Activated CD4-positive, alpha-beta T cell treated with anti-CD3 and anti-CD28 coated beads, Interleukin-10, Interleukin-2, amounts not matched to agents 100 ng/mL and 50 ng/mL, durations not matched to agents 16 hours and 8 hours (primary cell): ENCODE measurements around the gene RPTOR.

Experiments
- DNase-seq: peaks from one replicate; pipeline ENCODE4 v3.0.0-alpha.2; 2020

Gene RPTOR

GRCh38 chr17:80924807-80925610 is 380.4 kb downstream of the RPTOR start:
- no peak for DNase-seq

GRCh38 chr17:80925688-80926335 is 381.2 kb downstream of the RPTOR start:
- no peak for DNase-seq

GRCh38 chr17:80926591-80927250 is 382.1 kb downstream of the RPTOR start:
- DNase-seq = no peak

GRCh38 chr17:80927791-80928216 is 383.2 kb downstream of the RPTOR start:
- DNase-seq = no peak

GRCh38 chr17:80929449-80929848 is 384.8 kb downstream of the RPTOR start:
- DNase-seq = no peak

GRCh38 chr17:80930335-80931279 is 386.0 kb downstream of the RPTOR start:
- DNase-seq = no peak

GRCh38 chr17:80931421-80932265 is 387.0 kb downstream of the RPTOR start:
- DNase-seq = no peak

- no peak for DNase-seq
These were observed 390.9 kb downstream of the RPTOR start for GRCh38 chr17:80935526-80935925.

- DNase-seq = no peak
These were observed 391.6 kb downstream of the RPTOR start for GRCh38 chr17:80936218-80936617.

- DNase-seq = no peak
These were observed 392.1 kb downstream of the RPTOR start for GRCh38 chr17:80936723-80937122.

GRCh38 chr17:80937462-80938381 is 393.1 kb downstream of the RPTOR start:
- peak; percentile 12 for DNase-seq

GRCh38 chr17:80938556-80938955 is 393.9 kb downstream of the RPTOR start:
- peak; percentile 77 for DNase-seq

- no peak for DNase-seq
These were observed 394.8 kb downstream of the RPTOR start for GRCh38 chr17:80939151-80940145.

- DNase-seq = no peak
These were observed 395.8 kb downstream of the RPTOR start for GRCh38 chr17:80940171-80941123.

GRCh38 chr17:80941171-80941570 is 396.5 kb downstream of the RPTOR start:
- DNase-seq = no peak

- no peak for DNase-seq
These were observed 397.2 kb downstream of the RPTOR start for GRCh38 chr17:80941743-80942422.
